Activated CD4-positive, CD25-positive, alpha-beta regulatory T cell treated with anti-CD3 and anti-CD28 coated beads, Interleukin-2, amount 50 U/mL, for 72 hours (primary cell): Measurements from ENCODE around the gene CORO1C.

ENCODE experiments used
- DNase-seq: peaks from one replicate; pipeline ENCODE4 v3.0.0; 2021

CORO1C gene

DNA sequence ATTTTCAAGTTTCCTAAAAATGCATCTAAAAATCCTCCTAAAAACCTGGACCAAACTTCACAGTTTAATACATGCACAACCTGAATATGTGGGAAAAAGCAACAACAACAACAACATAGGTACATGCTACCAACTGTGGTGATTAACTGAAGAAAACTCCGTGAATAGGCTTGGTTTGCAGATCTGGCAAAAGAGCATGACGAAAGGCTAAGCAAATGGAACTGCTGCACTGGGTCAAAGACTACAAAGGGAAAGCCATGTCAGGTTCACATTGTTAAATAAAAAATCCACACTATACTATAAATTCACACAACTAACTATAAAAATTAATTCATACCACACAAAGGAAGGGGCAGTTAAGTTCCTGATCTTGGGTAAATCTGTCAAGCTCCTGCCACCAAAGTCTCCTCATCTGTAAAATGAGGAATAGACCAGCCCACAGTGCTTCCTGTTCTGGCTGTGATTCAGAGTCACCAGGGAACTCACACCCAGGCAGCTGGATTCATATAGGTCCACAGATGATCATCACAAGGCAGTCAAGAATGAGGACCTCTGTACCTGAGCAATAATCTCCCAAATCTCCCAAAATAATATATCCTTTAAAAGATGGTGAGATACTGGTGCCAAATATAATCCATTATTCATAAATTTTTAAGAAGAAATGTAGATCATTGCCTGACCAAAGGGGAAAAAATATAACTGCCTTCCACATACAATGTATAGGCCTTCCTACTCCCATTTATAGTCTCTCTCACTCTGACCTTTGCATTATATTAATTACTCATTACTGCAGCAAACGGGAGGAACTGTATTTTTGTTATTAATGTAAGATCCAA, 7.0 kb downstream of the CORO1C start:
- DNase-seq: no peak

DNA sequence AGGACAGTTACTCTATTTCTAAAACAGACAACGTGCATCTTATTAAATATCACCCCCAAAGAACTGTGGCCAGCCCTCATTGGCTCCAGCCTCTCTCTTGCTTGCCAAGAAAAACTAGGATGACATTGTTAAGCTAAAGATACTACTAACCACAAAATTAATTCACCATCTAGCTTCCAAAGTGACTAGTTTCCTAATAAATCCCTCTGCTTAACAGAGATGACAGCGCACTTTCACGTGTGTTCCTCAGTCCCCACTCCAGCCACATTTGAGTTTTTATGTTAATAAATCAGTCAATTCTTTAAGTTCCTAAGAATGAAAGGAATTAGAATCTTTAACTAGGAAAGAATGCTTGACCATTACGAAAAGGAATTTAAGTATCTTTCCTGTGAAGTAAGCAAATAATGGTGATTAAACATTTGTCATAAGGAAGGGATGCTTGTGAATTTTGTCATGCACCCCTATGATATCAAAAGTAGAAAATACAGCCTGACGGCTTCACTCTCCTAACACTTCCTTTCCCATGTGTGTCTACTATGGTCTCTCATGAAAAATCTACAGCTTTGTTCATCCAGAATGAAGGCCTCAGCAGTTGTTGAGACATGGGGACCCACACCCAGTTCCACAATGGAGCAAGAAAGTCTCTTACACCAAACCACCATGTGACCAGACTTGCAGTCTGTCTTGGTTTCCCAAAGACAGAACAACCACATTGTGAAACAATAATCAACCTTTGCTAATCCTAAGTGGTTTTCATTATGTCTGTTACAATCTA, 8.1 kb downstream of the CORO1C start:
- DNase-seq: no peak

DNA sequence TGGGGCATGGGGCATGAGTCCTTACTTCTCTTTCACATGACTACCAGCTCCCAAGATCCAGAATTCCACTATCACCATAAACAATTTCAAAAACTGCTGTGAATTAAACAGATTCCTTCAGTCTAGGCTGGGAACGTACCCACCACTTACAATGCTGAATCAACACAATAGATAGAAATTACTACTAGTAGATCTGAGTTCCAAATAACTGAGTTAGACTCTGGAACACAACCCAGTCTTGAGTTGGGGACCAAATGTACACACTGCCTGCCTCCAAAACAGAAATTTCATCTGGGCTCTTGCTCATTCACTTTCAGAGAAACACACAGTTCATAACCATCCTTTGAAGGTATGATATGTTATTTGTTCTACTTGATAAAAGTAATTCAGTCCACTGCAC, 8.9 kb downstream of the CORO1C start:
- DNase-seq: no peak

DNA sequence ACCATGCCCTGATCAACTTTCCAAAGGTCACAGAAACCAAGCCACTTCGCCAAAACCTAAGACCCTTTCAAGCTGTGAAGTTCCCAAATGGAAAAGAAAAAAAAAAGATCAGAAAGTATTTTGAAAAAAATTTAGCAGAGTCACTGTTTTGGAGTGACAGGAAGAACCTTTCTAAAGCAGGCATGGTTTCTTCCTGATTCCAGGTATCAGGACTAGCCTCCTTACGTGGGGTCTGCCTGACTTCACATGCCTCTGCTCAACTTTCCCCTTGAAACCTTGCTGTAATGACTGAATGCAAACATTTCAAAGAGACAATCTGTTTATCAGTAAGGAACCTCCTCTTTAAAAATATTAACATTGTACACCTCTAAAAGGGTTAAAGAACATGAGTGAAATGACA, 9.5 kb downstream of the CORO1C start:
- no peak for DNase-seq

DNA sequence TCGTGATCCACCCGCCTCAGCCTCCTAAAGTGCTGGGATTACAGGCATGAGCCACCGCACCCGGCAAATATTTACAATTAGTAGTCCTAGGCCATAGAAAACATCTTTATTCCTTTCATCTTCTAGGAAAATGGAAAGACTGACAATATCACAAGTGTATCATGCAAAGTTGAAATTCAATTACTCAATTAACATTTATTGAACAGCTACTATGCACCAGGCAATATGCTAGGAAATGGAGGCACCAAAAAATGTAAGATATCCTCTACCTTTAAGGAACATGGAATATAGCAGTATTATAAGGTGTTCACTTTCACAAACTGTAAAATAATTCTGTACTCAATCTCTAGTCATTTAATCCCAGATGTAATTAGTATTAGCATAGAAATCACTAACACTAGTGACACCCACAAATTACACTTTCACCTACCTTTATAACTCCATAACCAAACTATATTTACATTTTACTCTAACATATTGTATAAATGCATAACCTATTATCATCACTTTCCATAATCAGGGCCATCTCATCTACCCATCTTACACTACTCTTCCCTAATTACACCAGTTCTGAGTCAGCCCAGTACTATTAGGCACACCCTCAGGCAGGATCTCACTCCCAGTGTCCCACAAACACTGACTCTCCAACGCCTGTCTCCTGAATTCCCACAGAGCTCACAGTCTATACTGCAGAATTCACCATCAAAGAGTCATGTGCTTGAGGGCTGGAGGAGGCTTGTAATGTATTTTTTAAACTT, 10.4 kb downstream of the CORO1C start:
- no peak for DNase-seq

DNA sequence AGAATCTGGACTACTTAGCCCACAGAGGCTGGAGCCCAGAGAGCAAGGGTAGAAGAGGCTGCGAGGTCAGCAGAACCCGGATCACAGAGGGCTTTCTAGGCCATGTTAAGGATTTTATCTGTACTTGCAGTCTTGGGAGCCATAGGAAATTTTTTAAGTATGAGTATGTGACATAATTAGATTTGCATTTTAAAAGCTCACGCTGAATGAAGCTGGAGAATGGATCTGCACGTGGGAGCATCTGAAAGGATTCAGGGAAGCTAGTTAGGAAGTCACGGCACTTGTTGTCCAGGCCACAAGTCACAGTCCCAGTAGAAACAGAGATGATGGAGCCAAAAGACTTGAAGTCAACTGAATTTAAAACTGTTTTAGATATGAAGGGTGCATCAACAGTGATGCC, 14.1 kb downstream of the CORO1C start:
- no peak for DNase-seq

DNA sequence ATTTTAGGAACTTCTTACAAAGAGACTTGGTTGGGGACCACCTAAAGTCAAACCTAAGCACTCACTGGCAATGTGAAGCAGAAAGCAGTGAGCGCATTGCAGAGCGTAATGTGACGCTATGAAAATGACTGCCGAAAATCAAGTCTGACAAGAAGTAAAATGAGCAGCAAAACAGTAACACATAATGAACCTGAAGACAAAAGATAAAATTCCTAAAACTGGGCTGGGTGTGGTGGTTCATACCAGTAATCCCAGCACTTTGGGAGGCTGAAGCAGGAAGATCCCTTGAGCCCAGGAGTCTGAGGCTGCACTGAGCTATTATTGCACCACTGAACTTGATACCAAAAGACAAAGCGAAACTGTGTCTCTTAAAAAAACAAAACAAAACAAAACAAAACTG, 16.5 kb downstream of the CORO1C start:
- DNase-seq: no peak

DNA sequence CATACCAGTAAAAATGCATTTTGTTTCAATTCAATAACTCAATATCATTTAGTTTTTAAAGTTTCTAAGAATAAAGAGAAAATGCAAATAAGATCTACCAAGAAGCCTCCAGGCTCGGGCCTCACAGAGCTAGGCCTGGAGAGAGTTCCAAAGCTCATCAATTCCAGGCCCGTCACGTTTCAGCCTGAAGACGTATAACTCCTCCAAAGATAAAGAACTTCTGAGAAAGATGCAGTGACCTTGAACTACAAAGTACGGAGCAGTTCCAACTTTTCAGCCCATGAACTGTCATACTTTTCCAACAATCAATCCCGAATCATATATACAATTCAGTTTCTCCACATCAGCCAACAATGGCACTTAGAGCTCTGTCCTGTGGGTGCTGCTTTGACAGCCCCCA, 17.8 kb downstream of the CORO1C start:
- no peak for DNase-seq

DNA sequence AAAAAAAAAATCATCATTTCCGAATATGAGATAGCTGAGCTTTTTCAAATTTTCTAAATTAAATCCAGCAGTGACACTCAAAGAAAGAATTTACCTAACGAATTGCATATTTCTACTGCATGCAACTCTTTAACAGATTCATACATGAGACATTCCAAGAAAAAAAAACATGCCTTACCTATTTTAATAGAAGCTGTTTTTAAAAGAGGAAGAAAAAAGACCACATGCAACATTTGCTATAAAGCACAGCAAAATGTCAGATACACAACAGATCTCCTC, 18.5 kb downstream of the CORO1C start:
- DNase-seq: no peak

DNA sequence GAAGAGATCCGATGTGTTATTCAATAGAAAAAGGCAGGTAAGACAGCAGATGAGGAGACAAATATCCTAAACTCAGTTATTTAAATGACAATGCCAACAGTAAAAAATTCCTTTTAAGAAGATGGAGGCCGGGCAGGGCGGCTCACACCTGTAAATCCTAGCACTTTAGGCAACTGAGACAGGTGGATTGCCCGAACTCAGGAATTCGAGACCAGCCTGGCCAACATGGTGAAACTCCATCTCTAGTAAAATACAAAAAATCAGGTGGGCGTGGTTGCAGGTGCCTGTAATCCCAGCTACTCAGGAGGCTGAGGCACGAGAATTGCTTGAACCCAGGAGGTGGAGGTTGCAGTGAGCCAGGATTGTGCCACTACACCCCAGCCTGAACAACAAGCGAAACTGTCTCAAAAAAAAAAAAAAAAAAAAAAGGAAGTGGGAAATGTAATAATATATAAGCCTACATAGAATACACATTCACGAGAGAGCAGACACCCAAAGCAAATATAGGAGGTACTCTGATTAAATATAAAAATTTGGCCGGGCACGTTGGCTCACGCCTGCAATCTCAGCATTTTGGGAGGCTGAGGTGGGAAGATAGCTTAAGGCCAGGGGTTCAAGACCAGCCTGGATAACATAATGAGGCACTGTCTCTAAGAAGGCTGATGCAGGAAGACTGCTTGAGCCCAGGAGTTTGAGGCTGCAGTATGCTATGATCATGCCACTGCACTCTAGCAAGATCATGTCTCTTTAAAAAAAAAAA, 19.0 kb downstream of the CORO1C start:
- DNase-seq: no peak

DNA sequence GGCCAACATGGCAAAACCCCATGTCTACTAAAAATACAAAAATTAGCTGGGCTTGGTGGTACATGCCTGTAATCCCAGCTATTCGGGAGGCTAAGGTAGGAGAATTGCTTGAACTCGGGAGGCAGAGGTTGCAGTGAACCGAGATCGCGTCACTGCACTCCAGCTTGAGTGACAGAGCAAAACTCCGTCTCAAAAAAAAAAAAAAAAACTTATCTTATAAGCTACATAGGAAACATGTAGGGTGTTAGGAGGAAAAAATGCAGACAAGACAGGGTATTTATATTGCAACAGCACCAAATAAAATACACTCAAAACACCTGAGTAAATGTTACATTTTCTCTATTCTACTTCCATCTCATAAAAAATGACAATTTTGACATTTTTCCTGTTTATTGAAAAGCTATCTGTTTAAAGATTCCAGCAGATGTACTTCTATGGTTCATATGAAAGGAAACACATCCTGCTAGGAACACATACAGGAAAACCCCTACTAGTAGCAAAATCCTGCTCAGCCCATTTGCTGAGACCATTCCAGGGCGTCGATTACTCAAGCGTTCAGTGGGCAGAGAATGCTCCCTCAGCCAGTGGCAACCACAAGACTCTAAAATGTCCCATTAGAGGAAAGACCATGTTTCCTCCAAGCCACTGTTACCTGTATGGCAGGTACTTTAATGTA, 19.7 kb downstream of the CORO1C start:
- no peak for DNase-seq

DNA sequence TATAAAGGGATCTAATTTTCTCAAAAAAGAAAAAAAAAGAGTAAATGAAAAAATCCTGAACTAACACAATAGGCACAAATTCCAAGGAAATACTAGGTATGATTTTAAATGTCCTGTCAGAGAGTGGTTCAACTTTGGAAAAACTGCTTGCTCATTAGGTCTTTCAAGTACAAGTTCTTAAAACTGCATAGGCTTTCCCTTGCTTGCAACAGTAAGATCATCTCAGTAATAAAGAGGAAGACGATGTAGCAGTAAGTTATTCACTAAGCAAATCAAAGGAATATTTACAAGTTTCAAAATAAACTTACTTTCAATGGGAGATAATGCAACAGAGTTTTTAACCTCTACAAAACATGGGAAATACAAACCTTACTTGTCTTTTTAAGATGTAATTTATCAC, 21.6 kb downstream of the CORO1C start:
- no peak for DNase-seq

DNA sequence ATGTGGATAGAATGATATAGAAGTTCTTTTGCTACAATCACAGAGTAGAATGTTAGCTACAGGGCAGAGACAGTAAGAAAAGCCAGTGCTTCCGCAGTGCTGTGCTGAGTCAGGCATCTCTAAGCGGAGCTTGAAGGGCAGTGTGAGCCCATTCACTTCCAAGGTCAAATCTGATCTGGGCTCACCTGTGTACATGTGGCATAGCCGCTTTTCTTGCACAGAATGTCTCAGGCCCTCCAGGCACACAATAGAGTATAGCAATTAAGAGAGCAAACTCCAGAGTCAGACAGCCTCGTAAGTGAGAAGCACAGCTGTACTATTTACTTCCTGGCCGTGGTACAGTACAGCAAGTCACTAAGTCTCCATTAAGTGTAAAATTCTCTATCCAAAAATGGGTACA, 26.8 kb downstream of the CORO1C start:
- no peak for DNase-seq

DNA sequence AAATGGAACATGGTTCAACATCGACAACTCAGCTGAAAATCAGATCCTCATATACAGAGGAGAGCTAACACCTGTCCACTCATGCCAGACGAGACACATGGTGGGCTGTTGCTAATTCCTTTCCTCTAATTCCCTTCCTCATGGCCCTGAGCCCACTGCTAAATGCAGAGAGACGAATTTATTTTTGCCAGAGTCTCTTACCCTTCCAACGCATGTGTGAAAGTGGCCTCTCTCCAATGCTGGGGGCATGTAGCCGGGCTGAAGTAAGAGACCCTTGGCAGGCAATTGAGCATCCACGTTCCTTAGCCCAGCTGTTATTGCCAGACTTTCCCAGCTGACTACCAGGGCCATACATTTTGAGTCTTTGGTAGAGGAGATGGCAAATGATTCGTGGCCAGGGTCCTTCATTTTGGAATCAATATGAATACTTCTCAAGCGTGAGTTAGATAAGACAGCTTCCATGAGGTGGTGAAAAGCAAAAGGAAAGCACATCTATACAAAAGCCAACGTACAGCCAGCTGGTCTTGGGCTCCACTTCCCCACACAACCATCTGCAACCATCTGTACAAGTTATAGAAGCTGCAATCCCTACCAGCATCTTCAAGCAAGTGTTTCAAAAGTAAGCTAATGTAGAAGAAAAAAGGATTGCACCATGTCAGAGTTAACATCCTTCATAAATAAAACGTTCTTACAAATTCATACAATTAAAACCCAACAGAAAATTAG, 28.6 kb downstream of the CORO1C start:
- no peak for DNase-seq

DNA sequence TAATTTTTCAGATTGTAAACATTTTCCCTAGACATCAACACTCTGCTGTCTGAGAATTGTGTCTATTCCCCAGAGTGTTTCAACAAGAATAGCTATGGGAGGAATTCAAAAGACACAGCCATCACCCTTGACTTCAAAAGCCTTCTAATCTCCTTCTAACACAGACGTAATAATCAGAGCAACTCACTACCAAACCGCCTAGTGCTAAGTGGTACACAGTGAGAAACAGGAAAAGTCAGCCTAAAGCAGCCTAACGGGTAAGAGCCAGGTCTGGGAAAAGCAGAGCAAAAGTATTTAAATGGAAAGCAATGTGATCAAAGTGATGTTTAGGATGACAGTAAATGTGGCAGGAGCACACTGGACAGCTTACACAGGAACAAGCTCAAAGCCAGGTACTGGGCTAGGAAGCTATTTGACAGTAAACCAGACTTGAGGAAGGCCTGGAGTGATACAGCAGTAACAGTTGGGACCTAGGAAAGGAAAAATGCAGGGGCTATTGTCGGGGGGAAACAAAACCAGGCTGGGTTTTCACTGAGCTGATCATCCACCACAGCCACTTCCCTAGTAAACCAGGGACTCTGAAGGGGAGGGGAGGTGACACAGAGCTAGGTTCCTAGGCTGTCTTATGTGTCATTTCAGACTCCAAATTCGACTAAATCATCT, 29.4 kb downstream of the CORO1C start:
- no peak for DNase-seq

DNA sequence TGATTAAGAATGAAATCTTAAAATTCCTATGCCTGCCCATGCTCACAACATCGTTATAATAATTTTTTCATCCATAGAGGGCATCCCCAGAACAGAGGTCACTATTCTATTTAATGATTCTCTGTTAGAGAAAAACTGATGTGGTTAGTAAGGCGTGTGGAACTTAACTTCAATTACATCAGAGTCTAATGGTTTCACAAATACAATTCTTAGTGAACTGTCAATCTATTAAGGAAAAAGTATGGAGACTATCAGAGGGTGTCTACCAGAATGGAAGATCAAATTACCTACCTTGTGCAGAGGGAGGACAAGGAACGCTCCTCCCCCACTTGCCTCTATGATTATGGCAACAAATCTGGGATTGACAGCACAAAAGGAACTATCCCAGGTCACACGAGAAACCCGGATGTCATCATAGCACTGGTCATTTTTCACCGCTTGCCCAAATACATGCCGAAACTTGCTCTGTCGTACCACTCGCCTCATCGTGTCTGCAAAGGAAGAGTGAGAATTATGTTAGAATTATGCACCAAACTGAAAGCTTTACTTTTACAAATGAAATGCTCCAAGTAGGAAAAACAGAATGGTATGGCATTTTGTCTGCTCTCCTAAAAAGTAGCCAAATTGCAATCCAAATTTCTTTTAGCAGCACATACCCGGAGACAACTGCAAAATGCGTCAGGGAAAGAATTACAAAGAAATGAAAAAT, 30.3 kb downstream of the CORO1C start:
- DNase-seq: no peak

DNA sequence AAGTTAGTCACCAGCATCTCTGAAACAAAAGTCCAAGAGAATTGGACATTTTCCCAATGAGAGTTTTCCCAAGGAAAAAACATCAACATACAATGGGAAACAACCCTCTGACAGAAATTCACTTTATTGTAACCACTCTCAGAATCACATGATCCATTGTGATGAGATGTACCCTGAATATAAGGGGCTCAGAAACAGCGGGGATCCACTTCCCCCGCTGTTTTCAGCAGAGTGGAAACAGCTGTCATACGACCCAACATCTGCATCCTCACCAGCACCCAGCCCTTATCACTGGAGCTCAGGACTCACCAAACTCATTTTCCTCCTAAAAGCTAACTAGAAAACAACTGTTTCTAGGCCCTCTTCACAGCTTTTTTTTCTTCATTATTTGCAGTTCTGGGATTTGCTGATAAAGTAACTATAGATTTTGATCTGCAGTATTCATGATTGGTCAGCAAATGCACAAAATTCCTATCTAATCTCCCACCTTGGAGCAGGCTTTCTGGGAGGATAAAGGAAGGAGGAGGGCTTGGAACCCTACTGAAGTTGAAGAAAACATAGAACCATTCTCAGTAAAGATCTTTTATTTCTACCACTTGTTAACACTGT, 31.3 kb downstream of the CORO1C start:
- no peak for DNase-seq

DNA sequence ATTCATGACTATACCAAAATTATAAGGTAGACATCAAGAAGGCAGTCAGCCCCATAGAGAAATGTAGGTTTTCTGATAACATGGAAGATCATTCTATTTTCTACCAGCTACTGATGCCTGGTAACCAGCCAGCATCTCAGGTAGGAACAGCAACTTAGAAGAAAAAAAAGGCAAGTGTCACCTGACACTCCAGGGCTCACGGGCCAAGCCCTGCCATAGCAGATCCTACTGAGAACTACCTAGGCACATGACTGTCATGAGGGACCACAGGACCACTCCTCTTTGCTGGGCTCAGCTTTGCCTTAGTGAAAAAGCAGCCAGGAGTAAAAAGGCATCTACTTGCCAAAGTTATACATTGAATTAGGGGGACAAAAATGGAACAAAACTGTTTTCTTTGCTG, 33.4 kb downstream of the CORO1C start:
- no peak for DNase-seq

DNA sequence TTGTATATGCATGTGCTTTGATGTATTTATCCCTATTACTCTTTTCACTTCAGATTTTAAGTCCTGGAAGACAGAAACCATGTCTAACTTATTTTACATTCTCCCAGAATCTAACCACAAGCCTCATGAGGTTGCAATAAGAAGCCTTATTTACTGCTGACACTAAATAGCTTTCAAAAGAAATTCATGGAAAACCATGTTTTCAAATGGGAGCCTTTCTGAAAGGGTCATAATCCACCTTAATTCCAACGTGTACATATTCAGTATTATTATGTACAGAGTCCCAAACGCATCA, 34.4 kb downstream of the CORO1C start:
- DNase-seq: no peak
